Liver (tissue), 9 donors: ENCODE data around the gene TRIM15. TPM values are rescaled to one million over a fixed set of nuclear protein-coding genes. Genes with fewer than 3 reads are reported as not detected.

ENCODE experiments used
- DNase-seq: peaks from one replicate; pipeline ENCODE4 v3.0.0-alpha.2; 2017; ENCODE audit warnings: low spot score
- H3K27ac ChIP-seq, 2 donors: one replicate each; pipeline ENCODE4 v1.7.0; 2013; ENCODE audit warnings: inconsistent platforms in 2 of 2, low read length in 2 of 2, control low read depth in 1 of 2, low read depth in 1 of 2, mild to moderate bottlenecking in 1 of 2
- H3K27me3 ChIP-seq, 4 donors: one replicate each; pipeline versions ENCODE4 v1.6.1 to v1.7.0; 2013; ENCODE audit warnings: low read length in 3 of 4, inconsistent platforms in 1 of 4, mild to moderate bottlenecking in 1 of 4, moderate library complexity in 1 of 4; ENCODE audit not compliant: control insufficient read depth in 4 of 4, insufficient read depth in 4 of 4
- H3K36me3 ChIP-seq, 4 donors: one replicate each; pipeline versions ENCODE4 v1.6.1 to v1.7.0; 2013; ENCODE audit warnings: low read length in 3 of 4, mild to moderate bottlenecking in 3 of 4, low read depth in 1 of 4, moderate library complexity in 1 of 4; ENCODE audit not compliant: control insufficient read depth in 4 of 4, insufficient read depth in 3 of 4
- H3K4me1 ChIP-seq, 4 donors: one replicate each; pipeline versions ENCODE4 v1.6.1 to v1.7.0; 2013; ENCODE audit warnings: low read length in 3 of 4, mild to moderate bottlenecking in 3 of 4, moderate library complexity in 1 of 4; ENCODE audit not compliant: control insufficient read depth in 4 of 4, insufficient read depth in 4 of 4
- H3K4me3 ChIP-seq, 3 donors: one replicate each; pipeline versions ENCODE4 v1.6.1 to v1.7.0; 2013; ENCODE audit warnings: low read length in 3 of 3, control low read depth in 1 of 3, low read depth in 1 of 3, mild to moderate bottlenecking in 1 of 3
- H3K9ac ChIP-seq, 2 donors: one replicate each; pipeline ENCODE4 v1.7.0; 2013; ENCODE audit warnings: low read length in 2 of 2, mild to moderate bottlenecking in 2 of 2, moderate library complexity in 2 of 2, control low read depth in 1 of 2, low read depth in 1 of 2
- H3K9me3 ChIP-seq, 4 donors: one replicate each; pipeline versions ENCODE4 v1.6.1 to v1.7.0; 2013; ENCODE audit warnings: low read length in 3 of 4; ENCODE audit not compliant: control insufficient read depth in 4 of 4
- EGR1 ChIP-seq, 2 donors: IDR thresholded peaks; 2 replicates each; pipeline ENCODE4 v1.6.1; 2016 to 2018; ENCODE audit warnings: antibody characterized with exemption in 2 of 2, low read depth in 2 of 2
- FOXA1 ChIP-seq: IDR thresholded peaks from 2 replicates; pipeline ENCODE4 v1.6.1; 2016; ENCODE audit warnings: antibody characterized with exemption
- HNF4A ChIP-seq, 2 donors: conservative IDR thresholded peaks; 2 replicates each; pipeline ENCODE4 v1.6.1; 2016; ENCODE audit warnings: antibody characterized with exemption in 2 of 2, mild to moderate bottlenecking in 2 of 2
- JUND ChIP-seq, 2 donors: IDR thresholded peaks; 2 replicates each; pipeline ENCODE4 v1.6.1; 2016; ENCODE audit warnings: antibody characterized with exemption in 2 of 2
- MAX ChIP-seq: IDR thresholded peaks from 2 replicates; pipeline ENCODE4 v1.6.1; 2016; ENCODE audit warnings: antibody characterized with exemption
- NR2F2 ChIP-seq: IDR thresholded peaks from 2 replicates; pipeline ENCODE4 v1.6.1; 2016; ENCODE audit warnings: antibody characterized with exemption
- RAD21 ChIP-seq, 2 donors: IDR thresholded peaks; 2 replicates each; pipeline ENCODE4 v1.6.1; 2016; ENCODE audit warnings: antibody characterized with exemption in 2 of 2, mild to moderate bottlenecking in 2 of 2
- REST ChIP-seq: IDR thresholded peaks from 2 replicates; pipeline ENCODE4 v1.6.1; 2016; ENCODE audit warnings: antibody characterized with exemption, mild to moderate bottlenecking
- TAF1 ChIP-seq: conservative IDR thresholded peaks from 2 replicates; pipeline ENCODE4 v1.6.1; 2016; ENCODE audit warnings: antibody characterized with exemption, mild to moderate bottlenecking
- YY1 ChIP-seq: IDR thresholded peaks from 2 replicates; pipeline ENCODE4 v1.6.1; 2016; ENCODE audit warnings: antibody characterized with exemption, mild to moderate bottlenecking
- ZBTB33 ChIP-seq: IDR thresholded peaks from 2 replicates; pipeline ENCODE4 v1.6.1; 2016; ENCODE audit warnings: antibody characterized with exemption
- WGBS: extraction: QIAGEN DNeasy Blood & Tissue Kit; methylation state at CpG from one replicate; pipeline ENCODE4 v1.1.7; 2013; 5-methylcytosine and 5-hydroxymethylcytosine counted together
- polyA plus RNA-seq, 2 donors: library from polyadenylated mRNA; stranded (reverse) in 1 of 2; unstranded in 1 of 2; fragments of 200-250 nt in 1 of 2; fragments of >200 nt in 1 of 2; fragmentation: Nextera tagmentation in 1 of 2; extraction: Ambion mirVana in 1 of 2; gene quantifications; one replicate each; pipeline versions ENCODE4 v1.2.1 to v1.2.3, GENCODE V29; 2013 to 2015
- total RNA-seq, 2 donors: library from RNA; depleted of rRNA; stranded (reverse); fragments of >200 nt; gene quantifications; one replicate each; pipeline ENCODE4 v1.2.3, GENCODE V29; 2014
- donor health status: healthy.
- donor health status: healthy.
- donor health status: healthy.
- donor health status: healthy.
- donor health status: healthy.

Gene TRIM15
- total and polyA plus RNA-seq, 4 donors = 1.6 to 2.8 (median 1.9) TPM

GRCh38 chr6:30202366-30202765 is 39.0 kb downstream of the TRIM15 start:
- Histone ChIP-seq H3K9me3 (no peaks in the 10 kb centered on the region), H3K27me3 (no peaks in the 10 kb centered on the region), H3K9ac (no peak overlapping the region), H3K27ac (peak overlapping the region; percentile 72 to 76), H3K4me3 (no peak overlapping the region), H3K36me3 (peaks cover 9 to 20% (median 15%) of the 10 kb centered on the region in 4 donors), H3K4me1 (peaks cover 12 to 73% (median 67%) of the 10 kb centered on the region in 4 donors)
- 58% methylated on average over 4 of the region's 4 CpGs for WGBS
- no peak for TF ChIP-seq MAX
- TF ChIP-seq TAF1 = no peak
- no peak for TF ChIP-seq FOXA1
- TF ChIP-seq YY1 = peak; percentile 17
- no peak for TF ChIP-seq ZBTB33
- peak in 1 of 2 donors; percentile 9 for TF ChIP-seq HNF4A (conservative IDR thresholded peaks at IDR 0.05)
- no peak for DNase-seq

- no peak overlapping the region for H3K9ac ChIP-seq
- H3K36me3 ChIP-seq = peaks cover 0 to 5% (median under 1%) of the 10 kb centered on the region in 4 donors
- no peaks in the 10 kb centered on the region for H3K9me3 ChIP-seq
- WGBS = 95% methylated on average over 1 of the region's 1 CpG
- TF ChIP-seq NR2F2 (no peak), EGR1 (IDR thresholded peaks at IDR 0.05; ENCODE audit: low read depth in 2 of 2) (no peak), REST (no peak), YY1 (no peak), JUND (IDR thresholded peaks at IDR 0.05) (no peak), FOXA1 (no peak), RAD21 (IDR thresholded peaks at IDR 0.05) (no peak)
- peak overlapping the region; percentile 19 to 58 for H3K27ac ChIP-seq
- no peaks in the 10 kb centered on the region for H3K27me3 ChIP-seq
- DNase-seq = no peak
- H3K4me1 ChIP-seq = peaks cover 14 to 86% (median 84%) of the 10 kb centered on the region in 4 donors
- no peak overlapping the region for H3K4me3 ChIP-seq
These were observed 40.8 kb downstream of the TRIM15 start for GRCh38 chr6:30204116-30204515.

- H3K27ac ChIP-seq = peak overlapping the region; percentile 82 to 91
- peak overlapping the region in 1 of 2 donors; percentile 17 for H3K9ac ChIP-seq
- peaks cover 22 to 91% (median 88%) of the 10 kb centered on the region in 4 donors for H3K4me1 ChIP-seq
- H3K27me3 ChIP-seq = no peaks in the 10 kb centered on the region
- H3K4me3 ChIP-seq = no peak overlapping the region
- no peak for DNase-seq
- TF ChIP-seq JUND (IDR thresholded peaks at IDR 0.05) = no peak
- TF ChIP-seq TAF1 = no peak
- TF ChIP-seq ZBTB33 = no peak
- 75% methylated on average over 7 of the region's 7 CpGs for WGBS
- H3K9me3 ChIP-seq = no peaks in the 10 kb centered on the region
- H3K36me3 ChIP-seq = no peaks in the 10 kb centered on the region
These were observed 42.8 kb downstream of the TRIM15 start for GRCh38 chr6:30206152-30206551.
